Erythroblast (primary cell): Measurements from ENCODE around the gene TH.

Experiments used
- GATA1 ChIP-seq: IDR thresholded peaks from 2 replicates; pipeline ENCODE4 v1.6.1; 2011; ENCODE audit warnings: low read depth, mild to moderate bottlenecking, control low read depth, low read length, moderate library complexity
- POLR2A ChIP-seq: IDR thresholded peaks from 2 replicates; pipeline ENCODE4 v1.6.1; 2011; ENCODE audit warnings: mild to moderate bottlenecking, low read length

- TF ChIP-seq POLR2A (no peak), GATA1 (no peak)
These were observed 7.9 kb upstream of the TH start for GRCh38 chr11:2179516-2179915.
